Mesenteric fat pad (tissue), 1 donor: Measurements from ENCODE around the gene FLG. TPM values are rescaled to one million over a fixed set of nuclear protein-coding genes. Genes with fewer than 3 reads are reported as not detected.
"Not testable (repeated sequence)": the region's sequence is repeated elsewhere in the genome, so short reads cannot be mapped to it uniquely, and the experiment has no call there.

Experiments used
- DNase-seq: peaks from one replicate; pipeline ENCODE4 v3.0.0-alpha.2; 2020; ENCODE audit warnings: low spot score
- long read RNA-seq: library from polyadenylated mRNA; unstranded; transcript quantifications from one replicate; pipeline ENCODE4 v2.0.0, GENCODE V29; 2020
- total RNA-seq: library from RNA; stranded (reverse); fragmentation: NEBNext Ultra II Directional; extraction: Animal tissue kit (Norgen Biotek cat#: 25700); gene quantifications from one replicate; pipeline ENCODE4 v1.2.1, GENCODE V29; 2021
- donor health status: DM: yes; HTN: yes; CAD: no.

Gene FLG
- not detected for total RNA-seq
- long read RNA-seq: 0 reads

DNA sequence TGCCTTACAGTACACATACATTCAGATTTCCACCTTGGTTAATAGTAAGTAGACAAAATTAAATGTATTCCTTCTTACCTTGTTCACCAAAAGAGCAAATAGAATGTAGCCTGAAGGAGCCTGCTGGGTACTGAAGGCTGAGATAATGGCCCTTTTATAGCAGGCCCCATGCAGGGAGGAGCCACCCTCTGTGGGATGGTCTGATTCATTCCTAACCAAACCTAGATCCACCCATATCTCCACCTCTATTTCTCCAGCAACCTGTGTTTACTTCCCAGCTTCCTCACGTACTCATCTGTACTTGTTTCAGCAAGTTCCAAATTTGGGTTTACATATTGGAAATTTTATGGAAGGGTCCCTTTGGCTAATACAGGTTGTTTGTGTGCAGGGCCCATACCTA is at the start of gene FLG:
FLG (minus strand) TSS at position 129 of the 400 bp plus-strand sequence. CDS start 9,783 bp downstream, outside the sequence.
- DNase-seq: no peak

DNA sequence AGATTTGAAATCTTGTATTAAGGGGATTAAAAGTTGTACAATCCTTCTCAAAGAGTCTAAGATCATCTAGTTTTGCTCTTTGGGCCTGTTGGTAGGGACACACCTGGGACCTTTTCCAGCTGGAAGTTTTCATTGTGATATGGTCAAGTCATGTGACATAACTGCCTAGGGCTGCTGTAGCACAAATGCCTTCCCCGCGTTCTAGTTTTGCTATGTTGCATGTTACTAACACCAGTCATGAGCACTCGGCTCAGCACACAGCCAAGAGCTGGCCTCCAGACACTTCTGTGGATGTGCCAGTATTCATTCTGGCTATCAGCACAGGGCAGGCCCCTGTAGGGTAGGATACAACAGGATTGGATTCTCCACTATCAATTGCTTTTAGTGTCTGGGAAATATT is 49.4 kb upstream of the FLG start:
- DNase-seq: no peak

DNA sequence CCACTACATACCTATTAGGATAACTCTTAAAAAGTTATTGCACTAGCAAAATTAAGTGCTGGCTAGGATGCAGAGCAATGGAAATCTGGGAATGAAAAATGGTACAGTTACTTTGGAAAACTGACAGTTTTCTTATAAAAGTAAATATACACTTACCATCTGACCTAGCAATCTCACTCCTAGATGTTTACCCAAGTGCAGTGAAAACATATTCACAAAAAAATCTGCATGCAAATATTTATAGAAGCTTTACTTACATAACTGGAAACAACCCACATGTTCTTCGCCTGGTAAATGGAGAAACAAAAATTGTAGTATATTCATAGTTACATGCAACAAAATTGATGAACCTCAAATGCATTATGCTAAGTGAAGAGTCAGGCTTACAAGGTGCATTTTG is 47.6 kb upstream of the FLG start:
- DNase-seq: no peak

DNA sequence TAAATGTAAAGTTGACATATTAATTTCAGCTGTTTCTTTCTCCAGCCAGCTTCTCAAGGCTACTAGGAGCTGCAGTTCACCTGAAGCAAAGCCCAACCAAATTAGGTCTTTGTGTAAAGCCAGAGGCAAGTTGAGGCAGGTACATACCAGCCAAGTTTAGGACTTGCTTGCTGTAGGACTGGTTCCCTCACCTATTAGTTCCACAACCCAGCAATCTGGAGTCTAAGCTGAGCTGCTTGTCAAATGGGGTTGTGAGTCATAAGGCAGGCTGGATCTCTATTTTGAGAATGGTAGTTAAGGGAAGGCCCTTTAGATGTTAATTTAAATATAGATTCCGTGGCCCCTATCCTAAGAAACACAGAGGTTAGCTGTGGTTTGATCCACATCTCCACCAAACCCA is 42.4 kb upstream of the FLG start:
- DNase-seq: no peak

DNA sequence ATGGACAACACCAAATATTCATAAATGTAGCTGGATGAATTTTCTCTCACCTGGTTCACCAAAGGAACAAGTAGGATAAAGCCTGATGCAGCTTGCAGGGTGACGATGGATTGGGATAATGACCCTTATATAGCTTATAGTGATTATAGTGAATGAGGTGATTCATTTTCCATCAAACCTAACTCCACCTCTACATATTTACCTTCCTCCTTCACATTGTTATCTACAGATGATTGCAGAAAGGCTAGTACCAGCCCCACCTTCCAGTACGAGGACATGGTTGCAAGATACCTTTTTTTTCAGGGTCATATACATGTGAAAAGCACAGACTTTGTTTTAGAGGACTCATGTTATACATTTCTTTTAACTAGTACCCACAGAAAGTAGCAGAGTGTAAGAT is 34.9 kb upstream of the FLG start, which contains the start of gene FLG2:
FLG2 (minus strand) TSS at position 101 of the 400 bp plus-strand sequence. CDS start 1,122 bp downstream, outside the sequence.
- DNase-seq: no peak

DNA sequence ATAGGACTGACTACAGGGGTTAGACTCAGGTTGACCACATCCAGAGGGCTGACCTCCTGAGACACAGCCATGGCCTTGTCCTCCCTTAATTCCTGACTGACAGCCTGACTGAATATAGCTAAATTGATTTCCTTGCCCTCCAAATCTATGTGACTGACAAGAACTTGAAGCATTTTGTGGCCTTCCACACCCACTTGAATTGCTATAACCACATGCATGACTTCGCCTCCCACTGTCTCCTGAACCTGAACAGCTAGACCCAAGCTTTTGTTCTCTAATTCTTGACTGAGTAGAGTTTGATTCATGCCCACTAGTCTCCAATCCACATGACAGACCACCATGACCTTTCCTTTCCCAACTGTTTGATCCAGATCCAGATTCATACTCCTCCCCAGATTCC is 31.7 kb upstream of the FLG start:
- no peak for DNase-seq

DNA sequence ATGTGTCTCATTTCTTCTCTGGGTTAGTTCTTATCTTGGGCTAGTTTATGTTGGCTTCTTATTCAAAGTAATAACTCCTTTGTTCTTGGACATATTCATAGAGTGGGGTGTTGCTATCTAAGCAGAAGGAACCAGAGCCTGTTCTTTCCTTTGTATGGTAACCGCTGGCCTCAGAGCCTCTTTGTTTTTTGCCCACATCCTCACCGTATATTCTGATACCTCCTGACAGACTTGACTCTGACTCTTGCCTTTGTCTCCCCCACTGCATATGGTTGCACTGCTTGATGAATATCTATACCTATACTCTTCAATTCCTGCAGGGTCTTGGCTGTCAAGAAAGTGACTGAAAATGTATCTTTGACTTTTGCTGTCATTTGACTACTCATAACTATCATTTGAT is 24.6 kb upstream of the FLG start:
- DNase-seq: no peak

DNA sequence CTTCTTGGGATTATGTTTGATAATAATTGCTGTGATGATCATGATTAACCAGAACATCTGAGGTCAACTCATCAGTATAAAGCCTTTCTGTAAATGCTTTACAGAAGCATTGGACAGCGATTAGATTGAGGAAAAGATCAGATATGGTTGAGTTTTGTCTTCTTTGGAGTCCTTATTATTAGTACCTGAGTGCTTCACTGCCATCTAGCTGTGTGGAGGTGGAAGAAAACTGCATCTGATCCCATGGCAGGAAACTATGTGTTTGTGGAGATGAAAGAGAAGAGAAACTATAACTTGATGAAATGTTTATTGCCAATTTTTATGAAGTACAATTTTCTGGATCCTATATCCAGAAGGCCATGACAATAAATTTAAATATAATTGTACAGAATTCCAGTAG is 23.4 kb upstream of the FLG start:
- no peak for DNase-seq

DNA sequence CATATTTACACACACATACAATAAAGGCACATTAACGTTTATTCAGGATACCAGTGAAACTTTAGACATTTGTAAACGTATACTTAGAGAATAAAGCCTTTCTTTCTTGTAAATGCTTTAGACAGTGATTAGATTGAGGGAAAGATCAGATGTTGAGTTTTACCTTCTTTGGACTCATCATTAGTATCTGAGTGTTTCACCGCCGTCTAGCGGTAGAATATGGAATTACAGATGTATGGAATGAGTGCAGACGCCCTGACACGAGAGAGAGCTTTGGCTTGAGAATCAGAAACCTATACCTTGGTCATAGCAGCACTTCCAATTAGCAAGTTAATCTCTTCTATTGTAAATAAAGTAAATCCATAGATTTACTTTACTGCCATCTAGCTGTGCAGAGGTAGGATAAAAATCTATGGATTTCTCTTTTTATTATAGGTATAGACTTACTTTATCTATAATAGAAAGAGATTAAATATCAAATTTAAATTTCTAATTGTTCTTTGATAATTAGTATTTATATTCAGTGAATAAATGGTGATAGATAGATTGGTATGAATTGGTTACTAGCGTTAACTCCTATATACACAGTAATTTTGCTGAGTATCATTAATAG is 22.2 kb upstream of the FLG start:
- no peak for DNase-seq

DNA sequence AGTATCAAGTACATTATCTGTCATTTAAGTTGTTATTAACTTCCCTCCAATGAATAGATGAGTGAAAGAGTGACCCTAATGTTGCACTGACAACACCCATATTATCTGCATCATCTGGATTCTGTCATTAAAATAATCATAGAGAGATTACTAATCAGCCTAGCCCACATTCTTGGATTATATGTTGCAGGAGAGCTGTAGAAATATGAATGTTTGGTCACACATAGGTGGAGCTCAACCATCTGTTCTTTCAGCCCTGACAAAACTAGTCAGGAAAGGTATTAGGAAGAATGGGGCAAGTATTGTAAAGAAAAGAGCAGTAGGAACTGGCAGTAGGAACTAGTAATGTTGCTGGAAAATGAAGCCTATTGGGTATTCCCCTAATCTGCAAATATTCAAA is 19.4 kb upstream of the FLG start:
- DNase-seq: no peak

DNA sequence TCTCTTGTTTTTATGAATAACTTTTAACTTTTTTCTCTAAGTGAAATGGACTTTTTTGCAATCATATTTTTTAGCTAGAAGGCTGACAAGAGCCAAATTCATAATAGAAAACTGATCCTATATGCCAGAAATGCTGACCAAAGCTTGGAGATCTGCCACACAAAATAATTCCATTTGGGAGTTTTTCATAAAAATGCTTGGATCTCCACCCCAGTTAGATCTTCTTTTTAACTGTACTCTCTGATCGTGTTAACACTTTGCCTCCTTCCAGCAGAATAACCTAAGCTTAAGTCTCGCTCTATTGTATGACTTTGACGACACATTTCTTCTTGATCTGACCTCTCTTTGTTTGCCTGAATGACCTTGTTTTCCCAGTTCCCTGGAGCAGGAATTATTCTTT is 18.0 kb upstream of the FLG start:
- no peak for DNase-seq

DNA sequence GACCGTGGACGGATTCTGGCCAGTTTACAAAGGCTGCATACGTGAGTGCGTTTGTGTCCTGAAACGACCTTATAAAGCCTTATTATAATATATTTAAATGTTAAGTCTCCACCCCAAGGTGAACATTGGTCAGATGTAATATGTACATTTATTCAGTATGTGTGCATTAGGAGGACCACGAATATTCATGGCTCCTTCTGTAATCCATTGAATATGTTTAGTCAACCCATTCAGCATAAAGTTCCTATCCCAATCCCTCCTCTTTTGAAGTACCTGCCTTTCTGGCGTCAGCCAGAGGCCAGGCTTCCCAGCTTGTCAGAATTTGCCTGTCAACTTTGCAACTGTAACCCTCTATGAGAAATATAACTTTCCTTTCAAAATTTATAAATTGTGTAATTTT is 10.4 kb upstream of the FLG start:
- DNase-seq: no peak

DNA sequence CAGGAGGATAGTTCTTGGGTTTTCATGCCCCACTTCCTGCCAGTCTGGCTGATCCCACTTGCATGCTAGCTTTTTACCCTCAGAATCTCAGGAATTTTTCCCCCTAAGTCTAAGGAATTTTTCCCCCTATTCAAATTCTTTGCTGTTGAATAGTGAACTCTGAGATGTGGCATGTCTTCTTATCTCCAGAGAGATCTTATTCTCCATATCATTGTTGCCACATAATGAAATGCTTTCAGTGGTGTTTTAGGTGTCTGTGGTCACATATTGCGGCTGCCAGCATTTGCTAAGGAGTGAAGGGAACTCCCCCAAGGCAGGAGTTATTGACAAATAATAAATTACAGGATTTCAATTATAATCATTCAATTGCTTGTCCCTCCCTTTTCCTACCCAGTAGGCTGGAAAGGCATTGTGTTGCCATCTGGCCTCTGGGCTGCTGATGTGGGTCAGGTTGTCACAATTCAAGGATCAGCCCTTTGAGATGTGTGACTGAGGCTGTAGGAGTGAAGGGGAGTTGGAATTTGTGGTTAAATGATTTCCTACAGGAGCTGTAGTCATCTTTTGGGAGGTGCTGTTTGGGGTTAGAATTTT is 3.9 kb upstream of the FLG start:
- no peak for DNase-seq

DNA sequence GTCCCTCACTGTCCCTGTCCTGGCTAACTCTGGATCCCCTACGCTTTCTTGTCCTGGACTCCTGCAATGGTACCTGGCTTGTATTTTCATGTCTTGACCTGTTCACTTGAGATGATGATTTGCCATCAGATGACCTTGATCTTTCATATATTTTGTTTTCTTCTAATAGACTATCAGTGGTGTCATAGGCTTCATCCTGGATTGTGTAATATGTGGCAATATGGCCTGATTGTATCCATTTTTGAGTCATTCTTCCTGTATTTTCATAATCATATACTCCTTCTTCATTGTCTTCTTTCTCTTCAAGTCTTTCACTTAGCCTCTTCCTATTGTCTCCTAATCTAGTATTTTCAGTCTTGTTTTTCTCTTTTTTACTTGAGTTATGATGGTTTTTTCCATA is 11.1 kb downstream of the FLG start:
- DNase-seq: no peak

DNA sequence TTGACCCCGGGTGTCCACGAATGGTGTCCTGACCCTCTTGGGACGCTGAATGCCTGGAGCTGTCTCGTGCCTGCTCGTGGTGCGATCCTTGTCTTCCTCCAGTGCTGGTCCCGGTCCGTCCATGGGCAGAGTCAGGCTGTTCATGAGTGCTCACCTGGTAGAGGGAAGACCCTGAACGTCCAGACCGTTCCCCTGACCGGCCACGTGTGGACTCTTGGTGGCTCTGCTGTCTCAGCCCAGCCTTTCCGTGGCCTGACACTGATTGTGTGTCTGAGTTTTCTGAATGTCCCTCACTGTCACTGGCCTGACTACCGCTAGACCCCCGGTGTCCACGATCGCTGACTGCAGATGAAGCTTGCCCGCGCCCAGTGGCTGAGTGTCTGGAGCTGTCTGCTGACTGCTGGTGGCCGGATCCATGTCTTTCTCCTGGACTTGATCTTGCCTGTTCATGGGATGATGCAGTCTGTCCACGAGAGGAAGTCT is 11.7 kb downstream of the FLG start:
- no peak for DNase-seq

DNA sequence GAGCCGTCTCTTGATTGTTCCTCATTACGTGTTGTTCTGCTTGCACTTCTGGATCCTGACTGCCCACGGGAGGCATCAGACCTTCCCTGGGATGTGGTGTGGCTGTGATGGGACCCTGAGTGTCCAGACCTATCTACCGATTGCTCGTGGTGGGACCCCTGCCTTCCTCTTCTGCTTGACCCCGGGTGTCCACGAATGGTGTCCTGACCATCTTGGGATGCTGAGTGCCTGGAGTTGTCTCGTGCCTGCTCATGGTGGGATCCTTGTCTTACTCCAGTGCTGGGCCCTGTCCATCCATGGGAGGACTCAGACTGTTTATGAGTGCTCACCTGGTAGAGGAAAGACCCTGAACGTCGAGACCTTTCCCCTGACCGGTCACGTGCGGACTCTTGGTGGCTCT is 12.9 kb downstream of the FLG start:
- DNase-seq: not testable (repeated sequence)

DNA sequence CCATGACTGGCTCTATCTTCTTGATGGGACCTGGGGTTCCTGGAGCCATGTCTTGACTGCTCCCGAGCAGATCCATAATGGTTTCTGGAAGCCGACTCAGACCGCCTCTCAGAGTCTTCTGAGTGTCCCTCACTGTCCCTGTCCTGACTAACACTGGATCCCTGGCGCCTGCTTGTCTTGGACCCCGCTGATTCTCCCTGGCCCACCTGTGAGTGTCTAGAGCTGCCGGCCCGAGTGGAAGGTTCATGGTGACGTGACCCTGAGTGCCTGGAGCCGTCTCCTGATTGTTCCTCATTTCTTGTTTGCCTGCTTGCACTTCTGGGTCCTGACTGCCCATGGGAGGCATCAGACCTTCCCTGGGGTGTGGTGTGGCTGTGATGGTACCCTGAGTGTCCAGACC is 15.1 kb downstream of the FLG start:
- DNase-seq: no peak

DNA sequence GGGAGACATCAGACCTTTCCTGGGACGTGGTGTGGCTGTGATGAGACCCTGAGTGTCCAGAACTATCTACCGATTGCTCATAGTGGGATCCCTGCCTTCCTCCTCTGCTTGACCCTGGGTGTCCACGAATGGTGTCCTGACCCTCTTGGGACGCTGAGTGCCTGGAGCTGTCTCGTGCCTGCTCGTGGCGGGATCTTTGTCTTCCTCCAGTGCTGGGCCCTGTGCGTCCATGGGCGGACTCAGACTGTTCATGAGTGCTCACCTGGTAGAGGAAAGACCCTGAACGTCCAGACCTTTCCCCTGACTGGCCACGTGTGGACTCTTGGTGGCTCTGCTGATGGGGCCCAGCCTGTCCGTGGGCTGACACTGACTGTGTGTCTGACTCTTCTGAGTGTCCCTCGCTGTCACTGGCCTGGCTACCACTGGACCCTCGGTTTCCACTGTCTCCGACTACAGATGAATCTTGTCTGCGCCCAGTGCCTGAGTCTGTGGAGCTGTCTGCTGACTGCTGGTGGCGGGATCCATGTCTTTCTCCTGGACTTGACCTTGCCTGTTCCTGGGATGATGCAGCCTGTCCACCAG is 15.6 kb downstream of the FLG start:
- peak; percentile 71 for DNase-seq

DNA sequence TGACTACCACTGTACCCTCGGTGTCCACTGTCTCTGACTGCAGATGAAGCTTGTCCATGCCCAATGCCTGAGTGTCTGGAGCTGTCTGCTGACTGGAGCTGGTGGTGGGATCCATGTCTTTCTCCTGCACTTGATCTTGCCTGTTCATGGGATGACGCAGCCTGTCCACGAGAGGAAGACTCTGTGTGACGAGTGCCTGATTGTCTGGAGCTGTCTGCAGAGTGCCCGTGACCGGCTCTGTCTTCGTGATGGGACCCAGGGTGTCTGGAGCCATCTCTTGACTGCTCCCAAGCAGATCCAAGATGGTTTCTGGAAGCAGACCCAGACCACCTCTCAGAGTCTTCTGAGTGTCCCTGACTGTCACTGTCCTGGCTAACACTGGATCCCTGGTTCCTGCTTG is 16.3 kb downstream of the FLG start:
- not testable (repeated sequence) for DNase-seq

DNA sequence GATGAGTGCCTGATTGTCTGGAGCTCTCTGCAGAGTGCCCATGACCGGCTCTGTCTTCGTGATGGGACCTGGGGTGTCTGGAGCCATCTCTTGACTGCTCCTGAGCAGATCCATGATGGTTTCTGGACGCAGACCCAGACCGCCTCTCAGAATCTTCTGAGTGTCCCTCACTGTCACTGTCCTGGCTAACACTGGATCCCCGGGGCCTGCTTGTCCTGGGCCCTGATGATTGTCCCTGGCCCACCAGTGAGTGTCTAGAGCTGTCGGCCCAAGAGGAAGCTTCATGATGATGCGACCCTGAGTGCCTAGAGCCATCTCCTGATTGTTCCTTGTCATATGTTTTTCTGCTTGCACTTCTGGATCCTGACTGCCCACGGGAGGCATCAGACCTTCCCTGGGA is 17.1 kb downstream of the FLG start:
- not testable (repeated sequence) for DNase-seq

DNA sequence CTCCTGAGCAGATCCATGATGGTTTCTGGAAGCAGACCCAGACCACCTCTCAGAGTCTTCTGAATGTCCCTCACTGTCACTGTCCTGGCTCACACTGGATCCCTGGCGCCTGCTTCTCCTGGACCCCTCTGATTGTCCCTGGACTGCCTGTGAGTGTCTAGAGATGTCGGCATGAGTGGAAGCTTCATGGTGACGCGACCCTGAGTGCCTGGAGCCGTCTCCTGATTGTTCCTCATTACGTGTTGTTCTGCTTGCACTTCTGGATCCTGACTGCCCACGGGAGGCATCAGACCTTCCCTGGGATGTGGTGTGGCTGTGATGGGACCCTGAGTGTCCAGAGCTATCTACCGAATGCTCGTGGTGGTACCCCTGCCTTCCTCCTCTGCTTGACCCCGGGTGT is 18.9 kb downstream of the FLG start:
- not testable (repeated sequence) for DNase-seq

DNA sequence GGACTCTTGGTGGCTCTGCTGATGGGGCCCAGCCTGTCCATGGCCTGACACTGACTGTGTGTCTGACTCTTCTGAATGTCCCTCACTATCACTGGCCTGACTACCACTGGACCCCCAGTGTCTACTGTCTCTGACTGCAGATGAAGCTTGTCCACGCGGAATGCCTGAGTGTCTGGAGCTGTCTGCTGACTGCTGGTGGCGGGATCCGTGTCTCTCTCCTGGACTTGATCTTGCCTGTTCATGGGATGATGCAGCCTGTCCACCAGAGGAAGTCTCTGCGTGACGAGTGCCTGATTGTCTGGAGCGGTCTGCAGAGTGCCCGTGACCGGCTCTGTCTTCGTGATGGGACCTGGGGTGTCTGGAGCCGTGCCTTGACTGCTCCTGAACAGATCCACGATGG is 20.3 kb downstream of the FLG start:
- DNase-seq: peak; percentile 68
